Spinal cord (tissue), 4 donors: ENCODE measurements around the gene TMEM59. TPM values are rescaled to one million over a fixed set of nuclear protein-coding genes. Genes with fewer than 3 reads are reported as not detected.

Source experiments
- polyA plus RNA-seq, 2 donors: library from polyadenylated mRNA; unstranded; fragments of 120-200 nt; gene quantifications; one replicate each; pipeline ENCODE4 v1.2.1, GENCODE V29; 2013; ENCODE audit not compliant: insufficient read length in 2 of 2
- small RNA-seq: library from RNA; depleted of rRNA; stranded (forward); fragments of <200 nt; gene quantifications from one replicate; pipeline ENCODE3, GENCODE V24; 2014; ENCODE audit warnings: low replicate concordance
- total RNA-seq, 2 donors: library from RNA; depleted of rRNA in 1 of 2; stranded (reverse); fragments of 120-200 nt in 1 of 2; fragments of >200 nt in 1 of 2; gene quantifications; one replicate each; pipeline versions ENCODE4 v1.2.3 to v1.2.4, GENCODE V29; 2013 to 2014

The TMEM59 gene
- total and polyA plus RNA-seq, 4 donors: 242 to 455 (median 272) TPM

Small RNA genes lying within 50 kb of the gene (small RNA-seq; reads per million reads assigned to genes)
- not detected for gene AL353898.1
- gene AL353898.2: not detected

Other genes with a start within 250 kb of the TMEM59 start
- gene NDC1, start 214.9 kb downstream of the TMEM59 start, total RNA-seq: 10 to 100 TPM; 16.6 to 28.7 TPM
- gene NDC1, start 214.9 kb downstream of the TMEM59 start, polyA plus RNA-seq: 10 to 100 TPM; 15.3 to 17.6 TPM
- 10 to 100 TPM; 34.8 to 37.6 TPM for gene YIPF1, start 163.4 kb downstream of the TMEM59 start, total RNA-seq
- 10 to 100 TPM; 37.4 to 38.1 TPM for gene YIPF1, start 163.4 kb downstream of the TMEM59 start, polyA plus RNA-seq
- gene DIO1, start 159.0 kb downstream of the TMEM59 start, total RNA-seq: under 1 TPM in 1 of 2 donors, not detected in 1; 0.11 TPM
- gene DIO1, start 159.0 kb downstream of the TMEM59 start, polyA plus RNA-seq: under 1 TPM in 1 of 2 donors, not detected in 1; 0.57 TPM
- 10 to 100 TPM; 38.7 to 57.7 TPM for gene IFT25, start 107.5 kb downstream of the TMEM59 start, total RNA-seq
- 10 to 100 TPM; 48.3 to 54.8 TPM for gene IFT25, start 107.5 kb downstream of the TMEM59 start, polyA plus RNA-seq
- gene LRRC42, start 106.9 kb downstream of the TMEM59 start, total RNA-seq: 10 to 100 TPM; 19.5 to 38.2 TPM
- 10 to 100 TPM; 26.6 to 26.9 TPM for gene LRRC42, start 106.9 kb downstream of the TMEM59 start, polyA plus RNA-seq
- not detected for gene LDLRAD1, start 35.0 kb downstream of the TMEM59 start, total RNA-seq
- gene LDLRAD1, start 35.0 kb downstream of the TMEM59 start, polyA plus RNA-seq: not detected
- gene TCEANC2, start 404 bp upstream of the TMEM59 start, total RNA-seq: 1 to 10 TPM; 6.0 to 9.3 TPM
- 1 to 10 TPM; 7.3 to 7.4 TPM for gene TCEANC2, start 404 bp upstream of the TMEM59 start, polyA plus RNA-seq
- under 1 TPM in 1 of 2 donors, not detected in 1; 0.06 TPM for gene CDCP2, start 99.8 kb upstream of the TMEM59 start, total RNA-seq
- under 1 TPM in 1 of 2 donors, not detected in 1; 0.08 TPM for gene CDCP2, start 99.8 kb upstream of the TMEM59 start, polyA plus RNA-seq
- gene CYB5RL, start 146.8 kb upstream of the TMEM59 start, total RNA-seq: 1 to 10 TPM; 4.6 to 8.6 TPM
- gene CYB5RL, start 146.8 kb upstream of the TMEM59 start, polyA plus RNA-seq: 1 to 10 TPM; 5.0 to 6.0 TPM
- gene MRPL37, start 147.0 kb upstream of the TMEM59 start, total RNA-seq: 10 to 100 TPM; 24.6 to 53.4 TPM
- gene MRPL37, start 147.0 kb upstream of the TMEM59 start, polyA plus RNA-seq: 10 to 100 TPM; 62.2 to 65.1 TPM